Measurements from ENCODE around the gene FAT1.

FAT1 gene

GRCh38 chr4:186561748-186562147, 161.9 kb downstream of the FAT1 start:
- no peak overlapping the region for H3K4me2 ChIP-seq (ENCODE audit: insufficient read depth, low read length, poor library complexity, severe bottlenecking)
- H4K8ac ChIP-seq (ENCODE audit: low read depth, low read length) = no peak overlapping the region
- no peak overlapping the region for H2BK15ac ChIP-seq (ENCODE audit: low read length)
- no peak overlapping the region for H2BK12ac ChIP-seq (ENCODE audit: low read length)
- H3K23ac ChIP-seq (ENCODE audit: low read depth, low read length, poor library complexity) = no peak overlapping the region
- no peak overlapping the region for H3K18ac ChIP-seq (ENCODE audit: low read length)
- H2AFZ ChIP-seq (ENCODE audit: low read length) = no peak overlapping the region
- H3K14ac ChIP-seq (ENCODE audit: low read length) = no peak overlapping the region
- H4K91ac ChIP-seq (ENCODE audit: low read depth, low read length, poor library complexity) = no peak overlapping the region
- H3K27me3 ChIP-seq (ENCODE audit: control insufficient read depth in 3 of 3, insufficient read depth in 3 of 3, low read depth in 1 of 3, low read length in 3 of 3) = peaks cover 0 to 11% (median 0%) of the 10 kb centered on the region in 3 experiments
- H3K4me1 ChIP-seq (ENCODE audit: control insufficient read depth in 2 of 2, insufficient read depth in 1 of 2, low read depth in 1 of 2, low read length in 2 of 2) = no peaks in the 10 kb centered on the region
- no peak overlapping the region for H2AK5ac ChIP-seq (ENCODE audit: low read depth, low read length)
- H3K4me3 ChIP-seq (ENCODE audit: low read length in 2 of 2) = no peak overlapping the region
- H3K79me1 ChIP-seq (ENCODE audit: low read depth, low read length) = no peaks in the 10 kb centered on the region
- H3K36me3 ChIP-seq (replicated peaks in 1 of 2; ENCODE audit: control insufficient read depth in 2 of 2, insufficient read depth in 2 of 2, low read length in 2 of 2) = no peaks in the 10 kb centered on the region
- peaks cover 0 to 2% of the 10 kb centered on the region in 2 donors for H3K9me3 ChIP-seq (replicated peaks in 1 of 2; ENCODE audit: control insufficient read depth in 2 of 2, insufficient read depth in 1 of 2, low read depth in 1 of 2, low read length in 2 of 2)
- H3K27ac ChIP-seq (replicated peaks; ENCODE audit: low read length) = no peak overlapping the region
- WGBS, 2 donors (ENCODE audit: extremely low coverage in 2 of 2, insufficient read length in 2 of 2, insufficient replicate concordance in 1 of 2) = no CpG with 5 or more reads among the region's 1 CpG
- H2BK5ac ChIP-seq (ENCODE audit: low read length) = no peak overlapping the region
- no peak overlapping the region for H2BK120ac ChIP-seq (ENCODE audit: low read depth, low read length)
- H3K4ac ChIP-seq (ENCODE audit: low read length) = no peak overlapping the region
- DNase-seq (ENCODE audit: low spot score) = no peak
- H3K9ac ChIP-seq (ENCODE audit: low read depth, low read length, poor library complexity) = no peak overlapping the region

GRCh38 chr4:186560647-186561046, 163.0 kb downstream of the FAT1 start:
- H3K27ac ChIP-seq (replicated peaks; ENCODE audit: low read length) = no peak overlapping the region
- no peak overlapping the region for H2BK120ac ChIP-seq (ENCODE audit: low read depth, low read length)
- no peaks in the 10 kb centered on the region for H3K4me1 ChIP-seq (ENCODE audit: control insufficient read depth in 2 of 2, insufficient read depth in 1 of 2, low read depth in 1 of 2, low read length in 2 of 2)
- H2AFZ ChIP-seq (ENCODE audit: low read length) = no peak overlapping the region
- H4K91ac ChIP-seq (ENCODE audit: low read depth, low read length, poor library complexity) = no peak overlapping the region
- H3K4me3 ChIP-seq (ENCODE audit: low read length in 2 of 2) = no peak overlapping the region
- H2BK5ac ChIP-seq (ENCODE audit: low read length) = no peak overlapping the region
- H3K9ac ChIP-seq (ENCODE audit: low read depth, low read length, poor library complexity) = no peak overlapping the region
- no peaks in the 10 kb centered on the region for H3K36me3 ChIP-seq (replicated peaks in 1 of 2; ENCODE audit: control insufficient read depth in 2 of 2, insufficient read depth in 2 of 2, low read length in 2 of 2)
- H4K8ac ChIP-seq (ENCODE audit: low read depth, low read length) = no peak overlapping the region
- no peak overlapping the region for H2AK5ac ChIP-seq (ENCODE audit: low read depth, low read length)
- H3K4ac ChIP-seq (ENCODE audit: low read length) = no peak overlapping the region
- peaks cover 0 to 18% (median 0%) of the 10 kb centered on the region in 3 experiments for H3K27me3 ChIP-seq (ENCODE audit: control insufficient read depth in 3 of 3, insufficient read depth in 3 of 3, low read depth in 1 of 3, low read length in 3 of 3)
- H3K4me2 ChIP-seq (ENCODE audit: insufficient read depth, low read length, poor library complexity, severe bottlenecking) = no peak overlapping the region
- DNase-seq (ENCODE audit: low spot score) = no peak
- H3K79me1 ChIP-seq (ENCODE audit: low read depth, low read length) = no peaks in the 10 kb centered on the region
- WGBS, 2 donors (ENCODE audit: extremely low coverage in 2 of 2, insufficient read length in 2 of 2, insufficient replicate concordance in 1 of 2) = no CpG with 5 or more reads among the region's 3 CpGs
- no peak overlapping the region for H2BK15ac ChIP-seq (ENCODE audit: low read length)
- H3K14ac ChIP-seq (ENCODE audit: low read length) = no peak overlapping the region
- no peak overlapping the region for H3K23ac ChIP-seq (ENCODE audit: low read depth, low read length, poor library complexity)
- H2BK12ac ChIP-seq (ENCODE audit: low read length) = no peak overlapping the region
- H3K18ac ChIP-seq (ENCODE audit: low read length) = no peak overlapping the region
- H3K9me3 ChIP-seq (replicated peaks in 1 of 2; ENCODE audit: control insufficient read depth in 2 of 2, insufficient read depth in 1 of 2, low read depth in 1 of 2, low read length in 2 of 2) = peaks cover 0 to 2% of the 10 kb centered on the region in 2 donors

- no peak for DNase-seq (ENCODE audit: low spot score)
- no peak overlapping the region for H3K4me2 ChIP-seq (ENCODE audit: insufficient read depth, low read length, poor library complexity, severe bottlenecking)
- no peaks in the 10 kb centered on the region for H3K36me3 ChIP-seq (replicated peaks in 1 of 2; ENCODE audit: control insufficient read depth in 2 of 2, insufficient read depth in 2 of 2, low read length in 2 of 2)
- H2BK5ac ChIP-seq (ENCODE audit: low read length) = no peak overlapping the region
- no peak overlapping the region for H3K23ac ChIP-seq (ENCODE audit: low read depth, low read length, poor library complexity)
- H3K4me3 ChIP-seq (ENCODE audit: low read length in 2 of 2) = no peak overlapping the region
- H3K9ac ChIP-seq (ENCODE audit: low read depth, low read length, poor library complexity) = no peak overlapping the region
- no peak overlapping the region for H3K4ac ChIP-seq (ENCODE audit: low read length)
- no peak overlapping the region for H3K27ac ChIP-seq (replicated peaks; ENCODE audit: low read length)
- no peak overlapping the region for H4K8ac ChIP-seq (ENCODE audit: low read depth, low read length)
- H3K14ac ChIP-seq (ENCODE audit: low read length) = no peak overlapping the region
- no CpG with 5 or more reads among the region's 3 CpGs for WGBS, 2 donors (ENCODE audit: extremely low coverage in 2 of 2, insufficient read length in 2 of 2, insufficient replicate concordance in 1 of 2)
- no peak overlapping the region for H4K91ac ChIP-seq (ENCODE audit: low read depth, low read length, poor library complexity)
- H2AK5ac ChIP-seq (ENCODE audit: low read depth, low read length) = no peak overlapping the region
- H2BK120ac ChIP-seq (ENCODE audit: low read depth, low read length) = no peak overlapping the region
- H3K27me3 ChIP-seq (ENCODE audit: control insufficient read depth in 3 of 3, insufficient read depth in 3 of 3, low read depth in 1 of 3, low read length in 3 of 3) = peaks cover 0 to 45% (median 0%) of the 10 kb centered on the region in 3 experiments
- no peak overlapping the region for H2BK12ac ChIP-seq (ENCODE audit: low read length)
- no peak overlapping the region for H3K18ac ChIP-seq (ENCODE audit: low read length)
- H3K9me3 ChIP-seq (replicated peaks in 1 of 2; ENCODE audit: control insufficient read depth in 2 of 2, insufficient read depth in 1 of 2, low read depth in 1 of 2, low read length in 2 of 2) = peaks cover 0 to 2% of the 10 kb centered on the region in 2 donors
- peaks cover 0 to 3% of the 10 kb centered on the region in 2 donors for H3K4me1 ChIP-seq (ENCODE audit: control insufficient read depth in 2 of 2, insufficient read depth in 1 of 2, low read depth in 1 of 2, low read length in 2 of 2)
- H3K79me1 ChIP-seq (ENCODE audit: low read depth, low read length) = peaks cover 2% of the 10 kb centered on the region
- no peak overlapping the region for H2AFZ ChIP-seq (ENCODE audit: low read length)
- H2BK15ac ChIP-seq (ENCODE audit: low read length) = no peak overlapping the region
These were observed 166.2 kb downstream of the FAT1 start for GRCh38 chr4:186557486-186557885.

- Histone ChIP-seq H3K4ac (ENCODE audit: low read length) (no peak overlapping the region), H3K4me3 (ENCODE audit: low read length in 2 of 2) (no peak overlapping the region), H3K79me1 (ENCODE audit: low read depth, low read length) (peaks cover 2% of the 10 kb centered on the region), H2BK12ac (ENCODE audit: low read length) (no peak overlapping the region), H3K14ac (ENCODE audit: low read length) (no peak overlapping the region), H3K27me3 (ENCODE audit: control insufficient read depth in 3 of 3, insufficient read depth in 3 of 3, low read depth in 1 of 3, low read length in 3 of 3) (peaks cover 0 to 50% (median 0%) of the 10 kb centered on the region in 3 experiments), H3K4me1 (ENCODE audit: control insufficient read depth in 2 of 2, insufficient read depth in 1 of 2, low read depth in 1 of 2, low read length in 2 of 2) (peaks cover 0 to 3% of the 10 kb centered on the region in 2 donors), H3K9me3 (replicated peaks in 1 of 2; ENCODE audit: control insufficient read depth in 2 of 2, insufficient read depth in 1 of 2, low read depth in 1 of 2, low read length in 2 of 2) (peaks cover 0 to 2% of the 10 kb centered on the region in 2 donors), H2AFZ (ENCODE audit: low read length) (no peak overlapping the region), H3K18ac (ENCODE audit: low read length) (no peak overlapping the region), H2BK15ac (ENCODE audit: low read length) (no peak overlapping the region), H4K91ac (ENCODE audit: low read depth, low read length, poor library complexity) (no peak overlapping the region), H4K8ac (ENCODE audit: low read depth, low read length) (no peak overlapping the region), H3K27ac (replicated peaks; ENCODE audit: low read length) (no peak overlapping the region), H2BK120ac (ENCODE audit: low read depth, low read length) (no peak overlapping the region), H3K23ac (ENCODE audit: low read depth, low read length, poor library complexity) (no peak overlapping the region), H3K9ac (ENCODE audit: low read depth, low read length, poor library complexity) (no peak overlapping the region), H3K36me3 (replicated peaks in 1 of 2; ENCODE audit: control insufficient read depth in 2 of 2, insufficient read depth in 2 of 2, low read length in 2 of 2) (no peaks in the 10 kb centered on the region), H2AK5ac (ENCODE audit: low read depth, low read length) (no peak overlapping the region), H3K4me2 (ENCODE audit: insufficient read depth, low read length, poor library complexity, severe bottlenecking) (no peak overlapping the region), H2BK5ac (ENCODE audit: low read length) (no peak overlapping the region)
- no CpG with 5 or more reads among the region's 7 CpGs for WGBS, 2 donors (ENCODE audit: extremely low coverage in 2 of 2, insufficient read length in 2 of 2, insufficient replicate concordance in 1 of 2)
- DNase-seq (ENCODE audit: low spot score) = no peak
These were observed 166.6 kb downstream of the FAT1 start for GRCh38 chr4:186557061-186557460.
